Caki2 (cell line): ENCODE results near the gene C1QTNF12. TPM values are rescaled to one million over a fixed set of nuclear protein-coding genes. Genes with fewer than 3 reads are reported as not detected.

ENCODE experiments used
- DNase-seq: peaks from one replicate; pipeline ENCODE4 v3.0.0-alpha.2; 2015; ENCODE audit warnings: low read depth
- in situ Hi-C: cut with HindIII; loops from 2 replicates; pipeline ENCODE4 v1.10.0; 2016; ENCODE audit warnings: low sequenced_read_pairs, low pct_unique_long_range_greater_than_20kb, mixed read lengths
- total RNA-seq: library from RNA; depleted of rRNA; stranded (reverse); fragments of >200 nt; shearing (Covaris generic); gene quantifications from 2 replicates; pipeline ENCODE4 v1.2.3, GENCODE V29; 2014; ENCODE audit warnings: low replicate concordance

C1QTNF12 gene
- total RNA-seq, 1 experiment from 2014 or later = not detected

GRCh38 chr1:1235016-1235744 lies 11.3 kb downstream of the C1QTNF12 start:
- in situ Hi-C loops = no loop called here
- DNase-seq = no peak

- no peak for DNase-seq
- in situ Hi-C loops = no loop called here
These were observed 12.2 kb downstream of the C1QTNF12 start for GRCh38 chr1:1234180-1234808.

- in situ Hi-C loops = no loop called here
- no peak for DNase-seq
These were observed 13.0 kb downstream of the C1QTNF12 start for GRCh38 chr1:1233567-1233892.

GRCh38 chr1:1232796-1233566 lies 13.5 kb downstream of the C1QTNF12 start:
- in situ Hi-C loops = no loop called here

DNA sequence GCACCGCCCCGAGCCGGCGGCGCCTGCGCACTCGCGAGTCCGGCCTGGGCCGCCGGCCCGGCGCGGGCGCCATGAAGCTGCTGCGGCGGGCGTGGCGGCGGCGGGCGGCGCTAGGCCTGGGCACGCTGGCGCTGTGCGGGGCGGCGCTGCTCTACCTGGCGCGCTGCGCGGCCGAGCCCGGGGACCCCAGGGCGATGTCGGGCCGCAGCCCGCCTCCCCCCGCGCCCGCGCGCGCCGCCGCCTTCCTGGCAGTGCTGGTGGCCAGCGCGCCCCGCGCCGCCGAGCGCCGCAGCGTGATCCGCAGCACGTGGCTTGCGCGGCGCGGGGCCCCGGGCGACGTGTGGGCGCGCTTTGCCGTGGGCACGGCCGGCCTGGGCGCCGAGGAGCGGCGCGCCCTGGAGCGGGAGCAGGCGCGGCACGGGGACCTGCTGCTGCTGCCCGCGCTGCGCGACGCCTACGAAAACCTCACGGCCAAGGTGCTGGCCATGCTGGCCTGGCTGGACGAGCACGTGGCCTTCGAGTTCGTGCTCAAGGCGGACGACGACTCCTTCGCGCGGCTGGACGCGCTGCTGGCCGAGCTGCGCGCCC lies 14.2 kb downstream of the C1QTNF12 start, which contains the start of gene B3GALT6:
Gene B3GALT6 (plus strand): TSS at position 30 of the 588 bp plus-strand sequence. CDS start 42 bp downstream, at position 72.
- in situ Hi-C loops = no loop called here
- no peak for DNase-seq

More at GRCh38 chr1:1232796-1233566, 13.5 kb downstream of the C1QTNF12 start:
- no peak for DNase-seq

DNA sequence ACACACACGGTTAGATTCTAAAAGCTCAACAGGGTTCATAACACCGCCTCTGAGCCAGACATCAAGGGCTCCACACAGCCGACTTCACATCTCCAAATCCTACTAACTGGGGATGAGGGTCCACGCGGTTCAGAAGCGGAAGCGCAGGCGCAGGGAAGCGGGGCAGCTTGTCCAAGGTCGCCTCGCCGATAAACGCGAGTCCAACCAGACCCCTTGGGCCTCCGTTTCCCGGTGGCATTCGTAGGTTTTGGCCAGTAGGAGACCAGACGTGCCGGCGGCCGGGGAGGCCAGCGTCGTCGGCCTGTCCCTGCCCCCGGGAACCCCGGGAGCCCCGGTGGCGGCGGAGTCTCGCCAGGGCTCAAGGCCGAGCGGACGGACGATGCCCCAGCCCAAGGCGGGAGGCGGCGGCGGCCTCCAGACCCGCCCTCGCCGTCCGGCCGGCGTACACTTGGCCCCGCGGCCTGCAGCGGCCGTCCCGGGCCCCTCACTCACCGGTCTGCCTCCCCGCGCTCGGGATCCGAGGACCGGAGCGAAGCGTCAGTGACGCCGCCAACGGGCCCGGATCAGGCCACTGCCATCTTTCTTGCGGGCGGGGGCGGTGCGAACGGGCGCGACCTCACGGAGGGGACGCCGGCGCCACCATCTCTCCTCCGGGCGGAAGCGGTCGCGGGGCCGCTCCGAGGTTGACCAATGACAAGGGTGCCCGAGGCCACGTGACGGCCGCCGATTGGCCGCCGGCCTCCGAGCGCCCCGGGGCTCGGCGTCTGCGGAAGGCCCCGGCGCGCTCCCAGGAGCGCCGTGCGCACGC lies 14.9 kb downstream of the C1QTNF12 start, which contains the start of gene SDF4:
Gene SDF4 (minus strand): TSS at position 602 of the 808 bp plus-strand sequence. CDS start 3,229 bp downstream, outside the sequence.
- in situ Hi-C loops = no loop called here
- DNase-seq = peak; percentile 93

DNA sequence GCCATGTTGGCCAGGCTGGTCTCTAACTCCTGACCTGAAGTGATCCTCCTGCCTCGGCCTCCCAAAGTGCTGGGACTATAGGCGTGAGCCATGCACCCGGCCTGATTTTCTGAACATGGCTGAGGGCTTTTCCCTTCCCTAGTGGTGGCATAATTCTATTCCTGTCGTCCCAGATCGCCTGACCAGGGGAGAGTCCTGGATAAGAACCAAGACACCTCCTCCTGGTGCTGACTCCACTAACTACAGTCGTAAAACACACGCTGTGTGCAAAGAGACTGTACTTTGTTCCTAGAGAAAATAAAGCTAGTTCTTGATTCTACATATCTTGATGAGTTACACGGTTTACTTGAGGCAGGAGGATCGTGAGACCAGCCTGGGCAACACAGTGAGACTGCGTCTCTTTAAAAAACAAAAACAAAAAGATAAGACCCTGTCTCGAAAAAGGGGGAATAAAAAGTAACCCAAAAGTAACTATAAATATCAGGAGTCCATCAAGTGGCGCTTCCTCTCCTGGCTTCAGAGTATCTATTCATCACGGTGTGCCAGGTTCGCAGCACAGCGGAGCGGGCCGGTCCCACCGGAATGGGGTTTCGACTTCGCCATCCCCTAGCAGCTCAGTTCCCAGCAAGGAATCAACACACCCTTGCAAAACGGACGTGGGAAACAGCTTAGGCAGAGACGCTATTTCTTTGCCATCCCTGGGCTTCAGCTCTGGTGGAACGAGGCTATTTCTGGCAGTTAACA lies 15.7 kb downstream of the C1QTNF12 start:
- DNase-seq = peak; percentile 43
- in situ Hi-C loops = no loop called here

DNA sequence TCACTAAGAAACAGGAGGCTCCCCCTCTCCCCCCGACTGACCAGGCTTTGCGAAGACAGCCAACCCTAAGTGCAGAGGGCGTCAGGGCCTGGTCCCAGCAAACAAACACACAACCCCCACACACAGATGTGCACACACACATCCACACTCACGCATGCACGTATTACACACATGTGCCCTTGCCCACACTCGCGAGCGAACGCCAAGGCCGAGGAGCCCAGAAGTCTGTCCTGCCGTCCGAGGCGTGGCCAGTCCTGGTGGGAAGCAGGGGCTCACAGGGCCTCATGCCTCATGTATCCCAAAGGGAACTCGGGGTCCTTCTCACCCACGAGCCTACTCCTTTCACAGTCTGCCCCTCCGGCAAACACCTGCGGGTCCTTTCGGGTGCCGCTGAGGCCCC lies 16.8 kb downstream of the C1QTNF12 start:
- in situ Hi-C loops = no loop called here
- DNase-seq = no peak

- DNase-seq = no peak
- in situ Hi-C loops = no loop called here
These were observed 17.8 kb downstream of the C1QTNF12 start for GRCh38 chr1:1228596-1229321.

DNA sequence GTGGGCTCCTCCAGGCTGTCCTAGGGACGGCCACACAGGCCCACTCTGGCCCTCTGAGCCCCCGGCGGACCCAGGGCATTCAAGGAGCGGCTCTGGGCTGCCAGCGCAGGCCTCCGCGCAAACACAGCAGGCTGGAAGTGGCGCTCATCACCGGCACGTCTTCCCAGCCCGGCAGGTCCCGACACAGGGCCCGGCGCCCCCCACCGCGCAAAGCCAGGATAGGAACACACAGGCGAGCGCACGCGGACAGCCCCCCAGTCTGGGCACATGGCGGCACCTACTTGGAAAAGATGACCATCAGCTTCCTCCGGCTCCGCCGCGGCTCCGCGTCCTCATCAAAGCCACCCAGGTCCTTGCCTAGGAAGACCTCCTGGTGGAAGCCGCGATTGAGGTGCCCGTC lies 18.3 kb downstream of the C1QTNF12 start:
- DNase-seq = no peak
- in situ Hi-C loops = no loop called here

GRCh38 chr1:1227386-1227785 lies 19.1 kb downstream of the C1QTNF12 start:
- no peak for DNase-seq
- in situ Hi-C loops = no loop called here

GRCh38 chr1:1226566-1227362 lies 19.8 kb downstream of the C1QTNF12 start:
- DNase-seq = no peak
- in situ Hi-C loops = no loop called here

DNA sequence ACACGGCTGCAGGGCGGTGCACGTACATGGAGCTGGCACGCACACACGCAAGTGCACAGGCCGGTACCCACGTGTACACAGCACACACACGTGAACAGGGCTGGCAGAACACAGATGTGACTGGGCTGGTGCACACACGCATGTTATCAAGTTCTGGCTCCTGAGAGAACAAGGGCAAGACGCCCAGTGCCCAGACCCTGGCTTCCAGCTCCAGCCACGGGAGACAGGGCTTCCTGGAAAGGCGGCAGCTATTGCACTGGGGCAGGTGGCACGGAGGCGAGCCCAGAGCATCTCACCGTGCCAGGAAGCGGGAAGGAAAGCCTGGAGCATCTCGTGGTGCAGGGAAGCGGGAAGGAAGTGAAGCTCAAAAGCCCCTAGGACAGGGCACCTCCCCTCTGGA lies 20.6 kb downstream of the C1QTNF12 start:
- no peak for DNase-seq
- in situ Hi-C loops = no loop called here

DNA sequence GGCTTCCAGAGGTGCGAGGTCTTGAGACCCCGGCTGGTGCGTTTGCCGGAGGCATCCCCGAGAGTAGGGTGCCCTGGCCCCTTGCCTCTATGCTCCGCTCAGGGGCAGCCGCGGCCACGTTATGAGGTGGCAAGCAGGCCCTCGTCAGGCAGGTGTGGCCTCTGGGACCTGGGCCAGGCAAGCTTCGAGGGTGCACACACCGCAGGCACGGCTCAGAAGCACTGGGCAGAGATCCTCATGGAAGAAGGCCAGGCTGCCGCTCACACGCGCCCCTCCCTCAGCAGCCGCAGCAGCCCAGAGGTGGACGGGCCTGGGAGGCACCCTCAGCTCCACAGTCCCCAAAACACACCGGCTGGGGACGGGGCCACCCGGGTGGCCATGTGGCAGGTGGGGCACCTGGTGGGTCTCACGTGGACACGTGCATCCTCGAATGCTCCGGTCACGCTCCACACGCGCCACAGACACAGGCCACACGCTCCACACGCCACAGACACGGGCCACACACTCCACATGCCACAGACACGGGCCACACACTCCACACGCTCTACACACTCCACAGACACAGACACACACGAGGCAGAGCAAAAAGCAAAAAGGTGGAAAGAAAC lies 21.2 kb downstream of the C1QTNF12 start:
- DNase-seq = no peak
- in situ Hi-C loops = no loop called here

DNA sequence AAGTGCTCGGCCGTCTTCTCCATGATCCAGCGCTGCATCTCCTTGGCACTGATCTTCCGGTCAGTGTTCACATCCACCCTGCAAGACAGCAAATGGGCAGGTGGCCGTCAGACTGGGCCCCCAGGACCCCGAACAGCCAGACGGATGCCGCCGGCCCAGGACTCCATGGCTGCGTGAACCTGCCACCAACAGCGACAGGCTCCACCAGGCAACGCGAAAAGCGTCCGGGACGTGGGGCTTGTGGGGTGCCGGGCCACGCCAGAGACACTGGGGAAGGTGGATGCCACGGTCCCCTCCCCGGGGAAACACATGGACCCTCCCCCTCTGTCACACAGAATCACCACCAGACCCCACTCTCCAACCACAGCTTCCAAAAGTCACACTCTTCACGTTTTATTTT lies 22.6 kb downstream of the C1QTNF12 start:
- no peak for DNase-seq
- in situ Hi-C loops = no loop called here

DNA sequence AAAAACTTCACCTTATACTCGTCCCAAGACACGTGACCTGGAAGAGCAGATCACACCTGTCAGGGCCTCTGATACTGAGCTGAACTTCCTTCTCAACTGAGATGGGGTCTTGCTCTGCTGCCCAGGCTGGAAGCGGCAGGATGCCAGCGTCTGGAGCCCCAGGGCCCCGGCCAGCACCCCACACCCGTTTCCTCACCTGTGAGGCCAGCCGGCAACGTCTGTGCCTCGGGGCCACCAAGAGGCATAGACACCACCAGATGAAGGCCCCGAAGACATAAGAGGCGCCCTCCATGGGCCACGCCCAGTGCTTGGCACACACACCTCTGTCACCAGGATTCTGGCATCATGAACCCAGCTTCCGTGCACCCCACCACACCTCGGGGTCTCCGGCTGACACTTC lies 23.2 kb downstream of the C1QTNF12 start:
- DNase-seq = no peak
- in situ Hi-C loops = no loop called here
